ENCODE results near the gene MAP7D3.

Gene MAP7D3

DNA sequence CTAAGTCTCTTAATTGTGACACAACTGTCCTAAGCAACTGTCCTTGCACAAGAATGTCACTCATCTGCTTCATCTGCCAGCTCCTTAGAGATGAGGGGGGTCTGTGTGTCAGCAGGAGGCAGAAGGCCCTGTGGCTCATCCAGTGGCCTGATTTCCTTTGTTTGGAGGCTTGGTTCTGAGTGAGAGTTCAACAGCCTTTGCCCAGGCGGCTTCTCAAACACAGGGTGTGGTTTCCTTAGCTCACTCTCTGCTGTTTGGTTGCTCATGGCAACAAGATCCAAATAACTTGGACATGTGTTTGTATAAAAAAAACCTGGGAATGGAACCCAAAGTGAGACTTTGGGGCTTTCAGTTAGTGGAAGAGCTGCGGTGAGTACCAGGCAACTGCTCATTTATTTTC is 46.6 kb downstream of the MAP7D3 start:
- DNase-seq: no peak

DNA sequence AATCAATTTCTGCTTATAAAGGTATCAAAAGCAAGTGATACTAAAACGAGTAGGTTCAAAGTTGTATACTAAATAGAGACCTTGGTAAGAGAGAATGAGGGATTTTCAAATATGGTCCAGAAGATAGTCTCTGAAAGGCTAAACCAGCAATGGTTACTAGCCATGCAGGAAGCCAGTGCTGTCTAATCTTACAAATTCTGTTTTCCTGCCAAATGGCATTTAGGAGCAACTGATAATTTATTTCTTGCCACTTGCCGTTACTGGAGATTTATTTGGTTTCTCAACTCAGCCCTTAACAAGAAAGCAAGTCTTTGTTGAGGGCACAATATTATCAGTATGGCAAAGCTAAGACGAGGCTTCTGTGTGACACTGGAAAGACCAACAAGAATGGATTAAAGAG is 47.2 kb downstream of the MAP7D3 start:
- DNase-seq: no peak

DNA sequence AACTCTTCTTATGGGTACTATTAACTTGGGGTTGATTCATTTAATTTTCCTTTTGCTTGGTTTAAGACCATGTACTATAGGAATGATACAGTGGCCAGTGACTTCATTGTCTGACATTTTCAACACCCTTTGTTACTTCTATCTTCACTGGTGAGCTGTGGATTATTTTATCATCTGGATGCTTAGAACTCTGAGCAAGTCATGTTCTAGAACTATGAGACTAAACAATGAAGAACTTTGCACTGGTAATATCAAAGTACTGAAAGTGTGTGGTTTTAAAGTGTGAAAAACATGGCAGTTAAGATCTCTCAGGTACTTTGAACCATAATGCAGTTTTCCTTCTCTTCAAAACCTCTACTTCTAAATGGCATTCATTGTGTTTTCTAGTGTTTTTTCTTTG is 47.8 kb downstream of the MAP7D3 start:
- DNase-seq: no peak

- no peak for DNase-seq
Measured at GRCh38 chrX:136202889-136203288, 48.3 kb downstream of the MAP7D3 start.

DNA sequence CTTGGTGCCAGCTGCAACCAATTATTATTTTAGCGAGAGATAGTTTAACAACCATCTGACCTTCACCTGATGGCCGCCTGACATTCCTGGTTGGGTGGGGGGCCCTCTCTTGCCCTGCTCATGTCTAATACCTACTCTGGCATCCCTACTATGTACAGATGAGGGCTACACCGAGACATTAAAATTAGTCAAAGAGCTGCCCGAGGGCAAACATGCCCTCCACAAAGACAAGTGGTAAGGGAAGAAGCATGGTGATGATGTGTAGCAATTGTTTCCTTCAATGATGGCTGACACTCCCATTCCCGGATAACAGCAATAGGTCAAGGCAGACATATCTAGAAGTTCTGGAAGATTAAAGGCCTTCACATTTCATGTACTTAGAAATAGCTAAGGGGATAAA is 49.6 kb downstream of the MAP7D3 start:
- no peak for DNase-seq

DNA sequence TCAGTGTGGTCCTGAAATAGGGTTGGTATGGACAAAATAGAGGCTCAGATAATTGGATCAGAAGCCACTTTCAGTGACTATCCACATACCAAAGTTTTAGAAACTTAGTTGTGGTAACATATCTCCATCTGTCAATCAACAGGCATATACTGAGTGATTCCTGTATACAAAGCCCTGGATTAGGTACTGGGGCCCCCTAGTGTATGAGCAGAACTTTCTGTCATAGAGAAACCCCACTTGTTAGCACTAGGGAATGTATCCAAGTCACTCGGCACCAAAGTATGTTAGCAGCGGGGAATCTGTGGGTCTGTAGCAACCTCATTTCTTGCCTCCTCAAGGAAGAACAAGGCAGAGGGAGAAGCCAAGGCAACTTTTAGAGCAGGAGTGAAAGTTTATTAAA is 50.7 kb downstream of the MAP7D3 start:
- no peak for DNase-seq

GRCh38 chrX:136199365-136199764 is 51.8 kb downstream of the MAP7D3 start:
- DNase-seq: no peak

- no peak for DNase-seq
Measured at GRCh38 chrX:136198678-136199243, 52.4 kb downstream of the MAP7D3 start.

GRCh38 chrX:136198010-136198409 is 53.2 kb downstream of the MAP7D3 start:
- DNase-seq: no peak

DNA sequence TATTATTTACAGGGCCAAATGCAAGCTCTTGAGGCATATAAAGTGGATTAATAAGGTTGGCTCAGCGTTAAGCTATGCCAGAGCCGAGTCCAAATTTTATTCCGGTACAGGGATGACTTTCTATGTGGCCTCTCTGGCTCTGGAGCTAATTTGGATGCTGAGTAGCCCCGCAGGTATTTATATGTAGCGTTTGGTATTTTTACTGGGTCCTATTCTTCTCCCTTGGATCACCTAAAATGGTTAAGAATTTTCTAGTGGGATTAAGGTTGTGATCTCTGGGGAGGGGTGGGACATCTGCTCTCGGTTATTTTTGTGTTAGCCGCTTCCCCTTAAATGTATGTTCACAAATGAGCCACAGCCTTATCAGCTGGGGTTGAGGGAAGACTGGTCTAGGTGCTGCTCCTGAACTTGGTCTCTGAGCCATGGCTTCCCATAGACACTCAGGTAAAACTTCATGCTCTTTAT is 54.5 kb downstream of the MAP7D3 start:
- DNase-seq: no peak

GRCh38 chrX:136195247-136195646 is 56.0 kb downstream of the MAP7D3 start:
- no peak for DNase-seq

DNA sequence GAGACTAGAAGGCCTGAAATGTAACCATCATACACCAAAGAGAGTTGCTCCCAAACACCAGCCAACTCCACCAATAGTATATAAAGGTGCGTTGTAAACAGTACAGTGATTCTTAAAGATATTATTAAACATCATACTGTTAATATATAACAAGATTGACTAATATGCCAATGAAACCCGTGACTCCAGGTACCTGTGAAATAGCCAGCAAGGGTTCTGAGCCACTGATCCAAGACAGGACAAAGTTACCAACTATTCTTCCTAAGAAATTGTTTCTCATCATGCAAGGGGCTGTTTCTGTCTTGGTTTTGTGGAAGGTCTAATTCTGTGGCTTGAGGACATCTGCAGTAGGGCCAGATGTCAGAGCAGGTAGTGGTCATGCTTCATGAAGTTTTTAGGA is 56.7 kb downstream of the MAP7D3 start:
- DNase-seq: no peak

- DNase-seq: no peak
Measured at GRCh38 chrX:136193771-136194170, 57.4 kb downstream of the MAP7D3 start.

DNA sequence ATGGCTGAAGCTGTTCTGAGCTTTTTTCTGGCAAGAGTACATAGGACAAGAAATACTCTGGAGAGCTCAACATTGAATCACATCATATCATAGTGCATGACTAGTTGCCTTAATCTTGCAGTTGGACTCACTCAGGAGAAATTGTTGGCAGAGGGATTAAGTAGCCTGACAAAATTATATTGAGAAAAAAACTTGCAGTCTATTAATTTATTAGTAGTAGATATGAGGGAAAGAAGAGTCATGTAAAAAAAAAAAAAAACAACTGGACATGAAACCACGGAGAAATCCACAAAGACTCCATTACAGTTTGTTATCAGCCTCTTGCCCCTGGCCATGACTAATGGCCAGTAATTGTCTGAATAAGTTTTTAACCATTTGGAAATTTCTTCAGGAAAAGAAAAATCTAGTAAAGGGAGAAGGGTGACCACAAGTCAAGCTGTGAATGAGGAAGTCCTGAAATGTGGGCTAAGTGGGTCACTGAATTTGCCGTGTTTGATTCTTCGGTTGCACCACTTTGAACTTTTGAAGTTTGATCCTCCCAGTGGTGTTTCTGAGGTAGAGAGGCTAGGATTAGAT is 58.3 kb downstream of the MAP7D3 start:
- DNase-seq: no peak

DNA sequence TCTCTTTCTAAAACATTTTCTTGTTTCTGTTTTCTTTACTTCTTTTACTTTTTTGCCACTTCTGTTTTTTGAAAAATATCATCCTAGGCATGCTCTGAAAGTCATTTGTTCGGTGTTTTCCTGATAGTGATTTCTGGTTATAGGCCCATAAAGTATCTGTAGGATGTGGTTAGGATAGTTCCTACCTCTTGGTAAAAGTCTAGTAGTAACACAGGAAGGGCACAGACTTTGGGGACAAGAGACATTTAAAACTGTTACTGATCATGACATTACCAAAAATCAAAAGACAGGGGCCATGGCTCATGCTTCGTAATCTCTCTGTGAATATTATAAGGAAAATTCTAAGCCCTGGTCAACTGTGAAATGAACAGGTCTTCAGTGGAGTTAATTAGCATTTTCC is 59.1 kb downstream of the MAP7D3 start:
- no peak for DNase-seq

GRCh38 chrX:136191171-136191570 is 60.0 kb downstream of the MAP7D3 start:
- no peak for DNase-seq

DNA sequence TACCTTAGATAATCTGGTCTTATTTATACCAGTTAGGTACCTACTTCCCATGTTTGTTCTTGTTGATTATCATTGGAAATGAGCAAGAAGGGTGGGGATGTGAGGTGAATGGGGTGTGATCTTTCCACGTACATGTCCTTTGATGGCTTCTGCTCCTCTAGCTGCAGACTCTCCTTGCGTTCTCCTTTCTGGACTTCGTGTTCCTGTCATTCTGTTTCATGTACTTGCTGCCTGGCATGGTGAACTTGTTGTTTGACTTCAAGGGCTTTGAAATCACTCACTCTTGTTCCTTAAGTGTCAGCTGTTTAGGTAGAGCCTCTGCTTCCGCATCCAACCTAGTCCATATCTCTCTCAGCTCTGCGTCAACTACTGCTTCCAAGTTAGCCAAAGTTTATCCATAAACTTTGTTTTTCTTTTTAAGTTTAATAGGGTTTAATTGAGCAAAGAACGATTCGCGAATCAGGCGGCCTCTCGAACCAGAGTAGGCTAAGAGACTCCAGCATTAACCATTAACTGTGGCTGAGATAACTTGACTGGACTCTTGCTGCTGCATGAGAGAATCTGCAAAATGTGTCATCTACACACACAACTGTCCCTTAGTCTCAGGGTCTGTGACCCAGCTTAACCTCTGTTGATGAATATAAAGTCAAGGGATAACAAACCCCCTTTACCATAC is 61.0 kb downstream of the MAP7D3 start:
- DNase-seq: no peak

- no peak for DNase-seq
Measured at GRCh38 chrX:136189222-136189621, 62.0 kb downstream of the MAP7D3 start.

DNA sequence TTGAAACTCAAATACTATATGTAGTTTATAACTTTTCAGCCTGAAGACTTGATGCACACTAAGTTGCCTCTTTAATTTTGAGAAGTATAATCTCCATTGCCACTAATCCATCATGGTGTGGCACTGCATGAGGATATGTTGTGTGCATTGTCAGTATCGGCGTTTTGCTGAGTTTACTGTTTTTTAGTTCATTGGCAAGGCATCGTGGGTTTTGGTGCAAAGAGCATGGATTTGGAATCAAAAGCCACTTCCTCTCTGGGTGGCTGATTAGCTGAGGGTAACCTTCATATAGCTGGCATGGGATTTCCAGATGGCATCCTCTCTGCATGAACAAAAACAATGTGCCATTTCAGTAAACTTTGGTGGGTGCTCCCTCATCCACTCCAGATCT is 65.2 kb downstream of the MAP7D3 start:
- no peak for DNase-seq

- DNase-seq: no peak
Measured at GRCh38 chrX:136185401-136186022, 65.7 kb downstream of the MAP7D3 start.

GRCh38 chrX:136183917-136184316 is 67.3 kb downstream of the MAP7D3 start:
- no peak for DNase-seq

DNA sequence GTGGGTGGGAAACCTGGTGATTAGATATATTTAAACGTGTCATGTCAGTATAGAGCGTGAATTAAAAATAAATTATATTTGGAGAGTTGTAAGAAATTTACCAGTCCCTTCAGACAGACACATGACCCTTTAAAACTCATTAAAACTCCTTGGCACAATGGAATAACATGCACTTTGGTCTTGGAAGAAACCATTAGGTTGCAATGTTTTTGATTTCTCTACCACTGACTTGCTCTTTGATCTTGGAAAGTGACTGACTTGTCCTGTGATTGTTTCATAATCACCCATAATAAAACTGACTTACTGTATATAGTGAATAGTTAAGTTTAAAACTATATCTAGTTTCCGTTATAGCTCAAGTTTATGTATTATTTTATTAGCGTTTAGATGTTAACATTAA is 68.0 kb downstream of the MAP7D3 start:
- DNase-seq: no peak

- no peak for DNase-seq
Measured at GRCh38 chrX:136182414-136182813, 68.8 kb downstream of the MAP7D3 start.

GRCh38 chrX:136179133-136179532 is 72.1 kb downstream of the MAP7D3 start:
- DNase-seq: no peak

Data from NCI-H2081 treated with DMSO at 0.1 percent for 48 hours (cell line).